CD4-positive, alpha-beta T cell (primary cell): ENCODE data around the gene SLC35B1. TPM values are rescaled to one million over a fixed set of nuclear protein-coding genes. Genes with fewer than 3 reads are reported as not detected.

Source experiments
- ATAC-seq: fragments of 200-7000 bp; cut with Tn5 transposase; one replicate; pipeline ENCODE4 v1.10.0; 2022; ENCODE audit warnings: mild to moderate bottlenecking; ENCODE audit not compliant: poor library complexity
- CTCF ChIA-PET: fragments of 350-600 bp; sonication (Branson Sonifier 250); formaldehyde crosslinking; loops from one replicate; lab custom pipeline; 2021; ENCODE audit warnings: antibody characterized with exemption, inconsistent platforms; lab: Charles Lee
- POLR2A ChIA-PET: fragments of 350-600 bp; sonication (Branson Sonifier 250); formaldehyde crosslinking; loops from one replicate; lab custom pipeline; 2021; ENCODE audit warnings: antibody characterized with exemption, inconsistent platforms; lab: Charles Lee
- DNase-seq, 14 experiments: peaks; one replicate each; pipeline ENCODE4 v3.0.0-alpha.2; 2013 to 2020; ENCODE audit warnings: mixed read lengths in 2 of 14
- H3K27ac ChIP-seq, 2 donors: one replicate each; pipeline versions ENCODE4 v1.5.1 to v1.7.0; 2013; ENCODE audit warnings: low read length in 2 of 2, low read depth in 1 of 2, mild to moderate bottlenecking in 1 of 2
- H3K27me3 ChIP-seq, 2 experiments: 1 replicate in 1 of 2; 2 replicates in 1 of 2; pipeline versions ENCODE4 v1.6.1 to v1.7.0; 2013; ENCODE audit warnings: low read length in 2 of 2, control low read depth in 1 of 2, mild to moderate bottlenecking in 1 of 2, moderate library complexity in 1 of 2; ENCODE audit not compliant: insufficient read depth in 2 of 2, control insufficient read depth in 1 of 2
- H3K36me3 ChIP-seq: one replicate; pipeline ENCODE4 v1.6.1; 2013; ENCODE audit warnings: low read length, control low read depth; ENCODE audit not compliant: insufficient read depth
- H3K4me1 ChIP-seq: one replicate; pipeline ENCODE4 v1.6.1; 2013; ENCODE audit warnings: low read length, control low read depth; ENCODE audit not compliant: insufficient read depth
- H3K4me3 ChIP-seq: one replicate; pipeline ENCODE4 v1.5.1; 2013; ENCODE audit warnings: mild to moderate bottlenecking, low read length, moderate library complexity
- H3K9me3 ChIP-seq, 2 experiments: 1 replicate in 1 of 2; 2 replicates in 1 of 2; pipeline versions ENCODE4 v1.6.1 to v1.7.0; 2013; ENCODE audit warnings: low read length in 2 of 2, mild to moderate bottlenecking in 2 of 2, control low read depth in 1 of 2, moderate library complexity in 1 of 2; ENCODE audit not compliant: control insufficient read depth in 1 of 2, insufficient read depth in 1 of 2
- H3K27ac Mint-ChIP-seq: one replicate; pipeline ENCODE4 v1.8.0; 2020; ENCODE audit warnings: mixed read lengths
- H3K27me3 Mint-ChIP-seq: one replicate; pipeline ENCODE4 v1.8.0; 2021; ENCODE audit warnings: mixed read lengths
- H3K36me3 Mint-ChIP-seq: one replicate; pipeline ENCODE4 v1.8.0; 2021; ENCODE audit warnings: low read depth, mixed read lengths
- H3K4me1 Mint-ChIP-seq: one replicate; pipeline ENCODE4 v1.8.0; 2021; ENCODE audit warnings: low read depth, mixed read lengths
- H3K4me3 Mint-ChIP-seq: one replicate; pipeline ENCODE4 v1.8.0; 2020; ENCODE audit warnings: mild to moderate bottlenecking, mixed read lengths
- H3K9me3 Mint-ChIP-seq: one replicate; pipeline ENCODE4 v1.8.0; 2020; ENCODE audit warnings: mixed read lengths
- intact Hi-C, 2 experiments: fragments of 100-400 bp; cut with DNase I in 1 of 2; cut with micrococcal nuclease in 1 of 2; formaldehyde crosslinking; loops; one replicate each; pipeline versions ENCODE4 v1.15.1 to v1.9.0; 2023 to 2025; cut with DNase I, micrococcal nuclease
- total RNA-seq, 174 experiments: library from RNA in 2 of 174; stranded (reverse) in 2 of 174; gene quantifications; one replicate each; pipeline ENCODE4 v1.2.3 and lab custom pipeline; 2021 to 2026
- TF ChIP-seq, protein P1 (sequence below): fragments of 200-600 bp; IDR thresholded peaks from one replicate; pipeline ENCODE4 v1.8.0; 2022; ENCODE audit warnings: antibody characterized with exemption, mild to moderate bottlenecking

SLC35B1 gene
- total RNA-seq, 2 experiments from 2014 or later = 44.0 to 46.8 TPM

DNA sequence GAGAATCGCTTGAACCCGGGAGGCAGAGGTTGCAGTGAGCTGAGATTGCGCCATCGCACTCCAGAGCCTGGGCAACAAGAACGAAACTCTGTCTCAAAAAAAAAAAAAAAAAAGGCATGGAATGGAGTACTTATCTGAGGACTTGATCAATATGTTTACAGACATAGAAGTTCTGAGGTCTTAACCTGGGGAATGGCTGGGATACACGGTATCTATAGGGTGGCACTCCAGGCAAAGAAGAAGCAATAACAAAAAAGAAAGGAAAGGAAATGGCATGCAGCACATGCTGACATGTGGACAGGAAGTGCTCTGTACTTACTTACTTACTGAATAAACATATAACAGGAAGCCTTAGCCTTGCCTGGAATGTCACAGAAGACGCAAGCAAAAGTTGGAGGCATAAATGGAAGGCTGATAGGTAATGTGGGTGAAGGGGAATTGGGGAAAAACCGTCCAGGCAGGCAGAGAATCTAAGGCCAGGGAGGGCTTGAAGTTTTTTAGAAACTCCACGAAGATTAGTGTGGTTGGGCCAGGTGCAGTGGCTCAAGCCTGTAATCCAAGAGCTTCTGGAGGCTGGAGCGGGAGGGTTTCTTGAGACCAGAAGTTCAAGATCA, 19.8 kb downstream of the SLC35B1 start:
- Histone ChIP-seq H3K4me3 (peak overlapping the region; percentile 30), H3K36me3 (no peaks in the 10 kb centered on the region), H3K27ac (peak overlapping the region; percentile 55 to 61), H3K4me1 (peaks cover 49% of the 10 kb centered on the region), H3K27me3 (no peaks in the 10 kb centered on the region), H3K9me3 (no peaks in the 10 kb centered on the region)
- H3K27me3 Mint-ChIP-seq = no peaks in the 10 kb centered on the region
- POLR2A ChIA-PET = interaction anchor here (0.6 to 2.0 kb wide), 7 partner anchors 11 to 77 kb away, joined by 3 to 9 read pairs (median 3); partner anchors contain the start of gene SPOP
- peaks cover 5% of the 10 kb centered on the region for H3K36me3 Mint-ChIP-seq
- H3K4me3 Mint-ChIP-seq = peak overlapping the region; percentile 85
- TF ChIP-seq, protein P1, sequence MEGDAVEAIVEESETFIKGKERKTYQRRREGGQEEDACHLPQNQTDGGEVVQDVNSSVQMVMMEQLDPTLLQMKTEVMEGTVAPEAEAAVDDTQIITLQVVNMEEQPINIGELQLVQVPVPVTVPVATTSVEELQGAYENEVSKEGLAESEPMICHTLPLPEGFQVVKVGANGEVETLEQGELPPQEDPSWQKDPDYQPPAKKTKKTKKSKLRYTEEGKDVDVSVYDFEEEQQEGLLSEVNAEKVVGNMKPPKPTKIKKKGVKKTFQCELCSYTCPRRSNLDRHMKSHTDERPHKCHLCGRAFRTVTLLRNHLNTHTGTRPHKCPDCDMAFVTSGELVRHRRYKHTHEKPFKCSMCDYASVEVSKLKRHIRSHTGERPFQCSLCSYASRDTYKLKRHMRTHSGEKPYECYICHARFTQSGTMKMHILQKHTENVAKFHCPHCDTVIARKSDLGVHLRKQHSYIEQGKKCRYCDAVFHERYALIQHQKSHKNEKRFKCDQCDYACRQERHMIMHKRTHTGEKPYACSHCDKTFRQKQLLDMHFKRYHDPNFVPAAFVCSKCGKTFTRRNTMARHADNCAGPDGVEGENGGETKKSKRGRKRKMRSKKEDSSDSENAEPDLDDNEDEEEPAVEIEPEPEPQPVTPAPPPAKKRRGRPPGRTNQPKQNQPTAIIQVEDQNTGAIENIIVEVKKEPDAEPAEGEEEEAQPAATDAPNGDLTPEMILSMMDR = no peak
- ATAC-seq (peak; percentile 94), DNase-seq (peak in 5 of 14 experiments; percentile 8 to 74 (median 54))
- intact Hi-C loops = no loop called here
- peaks cover 43% of the 10 kb centered on the region for H3K4me1 Mint-ChIP-seq
- no peaks in the 10 kb centered on the region for H3K9me3 Mint-ChIP-seq
- CTCF ChIA-PET = interaction anchor here (1.5 to 1.7 kb wide), 2 partner anchors 118 kb away, joined by 5 to 12 read pairs; no protein-coding TSS in a partner anchor
- H3K27ac Mint-ChIP-seq = peak overlapping the region; percentile 89

GRCh38 chr17:49681106-49681979, 26.4 kb downstream of the SLC35B1 start:
- H3K4me1 ChIP-seq = peaks cover 16% of the 10 kb centered on the region
- no peak for ATAC-seq
- no peaks in the 10 kb centered on the region for H3K36me3 ChIP-seq
- no peak for DNase-seq
- ChIA-PET CTCF (interaction anchor here (1.5 to 3.3 kb wide), 2 partner anchors 27 to 111 kb away, joined by 5 to 11 read pairs; partner anchors contain the start of gene SLC35B1), POLR2A (no interaction called here)
- no peaks in the 10 kb centered on the region for H3K9me3 Mint-ChIP-seq
- TF ChIP-seq, protein P1 = no peak
- peaks cover 20% of the 10 kb centered on the region for H3K4me1 Mint-ChIP-seq
- no peaks in the 10 kb centered on the region for H3K27me3 ChIP-seq
- no peak overlapping the region for H3K4me3 ChIP-seq
- H3K36me3 Mint-ChIP-seq = peaks cover 19% of the 10 kb centered on the region
- no peaks in the 10 kb centered on the region for H3K9me3 ChIP-seq
- intact Hi-C loops = no loop called here
- H3K27ac ChIP-seq = no peak overlapping the region
- peaks cover 5% of the 10 kb centered on the region for H3K27me3 Mint-ChIP-seq
- H3K27ac Mint-ChIP-seq = no peak overlapping the region
- H3K4me3 Mint-ChIP-seq = no peak overlapping the region

DNA sequence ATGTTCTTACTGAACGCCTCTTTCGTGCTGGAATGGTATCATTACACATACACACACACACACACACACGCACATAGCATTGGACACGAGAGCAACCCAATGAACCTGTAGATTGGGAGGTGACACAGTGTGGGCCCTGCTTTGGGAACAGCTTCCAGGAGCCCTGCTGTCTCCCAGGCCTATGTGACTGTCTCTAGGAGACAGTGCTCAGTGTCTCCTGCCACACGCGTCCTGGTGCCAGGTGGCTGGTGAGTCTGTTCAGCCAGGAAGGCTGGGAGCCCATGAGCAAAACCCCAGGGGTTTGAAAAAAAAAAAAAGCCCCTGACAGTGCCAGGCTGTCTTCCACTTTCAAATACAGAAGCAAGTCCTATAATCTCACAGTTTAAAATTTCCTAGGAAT, 27.4 kb downstream of the SLC35B1 start:
- no peaks in the 10 kb centered on the region for H3K9me3 ChIP-seq
- H3K27ac ChIP-seq = no peak overlapping the region
- intact Hi-C loops = no loop called here
- no peak overlapping the region for H3K4me3 ChIP-seq
- ChIA-PET CTCF (interaction anchor here (3.3 kb wide), 1 partner anchor 110 kb away, joined by 11 read pairs; no protein-coding TSS in a partner anchor), POLR2A (no interaction called here)
- H3K36me3 ChIP-seq = peaks cover under 1% of the 10 kb centered on the region
- H3K27me3 Mint-ChIP-seq = peaks cover 5% of the 10 kb centered on the region
- TF ChIP-seq, protein P1 = no peak
- no peak for ATAC-seq
- H3K27ac Mint-ChIP-seq = no peak overlapping the region
- peaks cover 30% of the 10 kb centered on the region for H3K4me1 Mint-ChIP-seq
- peaks cover 23% of the 10 kb centered on the region for H3K4me1 ChIP-seq
- no peaks in the 10 kb centered on the region for H3K27me3 ChIP-seq
- peaks cover 27% of the 10 kb centered on the region for H3K36me3 Mint-ChIP-seq
- no peaks in the 10 kb centered on the region for H3K9me3 Mint-ChIP-seq
- no peak for DNase-seq
- no peak overlapping the region for H3K4me3 Mint-ChIP-seq
